T follicular helper cell (primary cell): ENCODE results near the gene RPRM.
"Not testable (repeated sequence)": the region's sequence is repeated elsewhere in the genome, so short reads cannot be mapped to it uniquely, and the experiment has no call there.

ENCODE experiments used
- DNase-seq: peaks from one replicate; pipeline ENCODE4 v3.0.0-alpha.2; 2020; ENCODE audit warnings: low read depth

RPRM gene

GRCh38 chr2:153455861-153456260, 22.7 kb downstream of the RPRM start:
- no peak for DNase-seq

- no peak for DNase-seq
Observed at GRCh38 chr2:153455403-153455802, 23.2 kb downstream of the RPRM start.

- DNase-seq = no peak
Observed at GRCh38 chr2:153451611-153452010, 27.0 kb downstream of the RPRM start.

GRCh38 chr2:153443106-153443505, 35.5 kb downstream of the RPRM start:
- no peak for DNase-seq

GRCh38 chr2:153442616-153443015, 35.9 kb downstream of the RPRM start:
- not testable (repeated sequence) for DNase-seq

GRCh38 chr2:153440090-153440489, 38.5 kb downstream of the RPRM start:
- not testable (repeated sequence) for DNase-seq

- DNase-seq = no peak
Observed at GRCh38 chr2:153433403-153433802, 45.2 kb downstream of the RPRM start.

- DNase-seq = no peak
Observed at GRCh38 chr2:153432381-153432780, 46.2 kb downstream of the RPRM start.

GRCh38 chr2:153431114-153431513, 47.4 kb downstream of the RPRM start:
- no peak for DNase-seq
